H1 (cell line): Measurements from ENCODE around the gene TUT7. TPM values are rescaled to one million over a fixed set of nuclear protein-coding genes. Genes with fewer than 3 reads are reported as not detected.

ENCODE experiments used
- CHD7 ChIP-seq: fragments of 300-600 bp; sonication (generic); IDR thresholded peaks from 2 replicates; pipeline ENCODE4 v1.7.1; 2012; ENCODE audit warnings: low read length, moderate library complexity, mild to moderate bottlenecking, inconsistent platforms; ENCODE audit not compliant: insufficient replicate concordance
- SP1 ChIP-seq: IDR thresholded peaks from 2 replicates; pipeline ENCODE4 v1.6.1; 2011; ENCODE audit warnings: low read depth, low read length
- polyA plus RNA-seq, 7 experiments: library from polyadenylated mRNA; depleted of rRNA in 3 of 7; stranded (reverse) in 5 of 7; unstranded in 2 of 7; fragments of >200 nt in 5 of 7; fragments of 200-250 nt in 2 of 7; gene quantifications; 1 replicate in 5 of 7; 2 replicates in 1 of 7; 4 replicates in 1 of 7; pipeline versions ENCODE4 v1.2.1 to v1.2.3, GENCODE V29; 2011 to 2013; ENCODE audit warnings: missing spikeins in 2 of 7, mixed read lengths in 2 of 7
- total RNA-seq: library from RNA; stranded (reverse); fragmentation: NEBNext Ultra II Directional; extraction: Animal tissue kit (Norgen Biotek cat#: 25700); gene quantifications from 2 replicates; pipeline ENCODE4 v1.2.1, GENCODE V29; 2021

TUT7 gene
- total and polyA plus RNA-seq, 2 of the 8 experiments (the other 6 are each of a cell fraction or from before 2014, with no cell fraction given), result 4.8 to 19.3 TPM

GRCh38 chr9:86353655-86354010 lies 577 bp downstream of the TUT7 start (continued):
- no peak for TF ChIP-seq CHD7
- no peak for TF ChIP-seq SP1
